ENCODE measurements around the gene BCL3. TPM values are rescaled to one million over a fixed set of nuclear protein-coding genes. Genes with fewer than 3 reads are reported as not detected.

The BCL3 gene
- total and polyA plus RNA-seq, 10 of the 15 experiments (the other 5 are each of a cell fraction or from before 2014, with no cell fraction given): 0.55 to 22.7 (median 3.6) TPM

DNA sequence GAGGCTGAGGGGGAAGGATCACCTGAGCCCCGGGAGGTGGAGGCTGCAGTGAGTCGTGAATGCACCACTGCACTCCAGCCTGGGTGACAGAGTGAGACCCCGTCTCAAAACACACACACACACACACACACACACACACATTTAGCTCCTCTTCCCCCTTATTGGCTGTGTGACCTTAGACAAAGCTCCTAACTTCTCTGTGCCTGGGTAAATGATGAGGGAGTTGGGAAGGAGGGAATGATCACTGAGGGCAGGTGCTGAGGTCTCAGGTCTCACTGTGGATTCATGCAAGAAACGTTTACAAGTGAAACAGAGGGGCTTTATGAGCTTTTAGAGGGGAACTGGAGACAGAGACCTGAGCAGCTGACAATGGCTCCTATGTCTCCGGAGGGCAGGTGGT lies 16.9 kb upstream of the BCL3 start:
- Histone ChIP-seq H3K9ac (ENCODE audit: control insufficient read depth, insufficient read depth, low read length) (no peak overlapping the region), H2AFZ (ENCODE audit: control insufficient read depth, low read depth, low read length) (no peak overlapping the region), H3K4me2 (ENCODE audit: control insufficient read depth, insufficient read depth) (no peak overlapping the region), H3K4me1 (ENCODE audit: control insufficient read depth, insufficient read depth, low read length) (peaks cover 9% of the 10 kb centered on the region), H3K9me3 (replicated peaks; ENCODE audit: control insufficient read depth, insufficient read depth, low read length) (no peaks in the 10 kb centered on the region), H3K79me2 (ENCODE audit: control insufficient read depth, insufficient read depth, low read length) (no peaks in the 10 kb centered on the region), H3K36me3 (ENCODE audit: control insufficient read depth in 2 of 2, insufficient read depth in 2 of 2, low read length in 1 of 2) (no peaks in the 10 kb centered on the region), H4K20me1 (ENCODE audit: control insufficient read depth, insufficient read depth) (no peaks in the 10 kb centered on the region), H3K27ac (ENCODE audit: control insufficient read depth, insufficient read depth) (no peak overlapping the region), H3K4me3 (no peak overlapping the region), H3K27me3 (replicated peaks in 1 of 2; ENCODE audit: control insufficient read depth in 2 of 2, insufficient read depth in 2 of 2, low read length in 1 of 2) (no peaks in the 10 kb centered on the region)
- FAIRE-seq (no peak), DNase-seq (ENCODE audit: low read depth, low spot score) (no peak), ATAC-seq (no peak)
- CTCF ChIA-PET: interaction anchor here (3.1 to 16.8 kb wide), 2 partner anchors 9 to 37 kb away, joined by 9 to 513 read pairs; no protein-coding TSS in a partner anchor
- 29% methylated on average over 5 of the region's 5 CpGs for WGBS (ENCODE audit: insufficient coverage, insufficient replicate concordance, low lambda C conversion rate, missing lambda C conversion rate)
- BruUV-seq (replicated peaks): no TSS peak
- RAD21 ChIA-PET (ENCODE audit: unreplicated experiment): interaction anchor here (0.7 kb wide), 1 partner anchor 39 kb away, joined by 3 read pairs; no protein-coding TSS in a partner anchor
- SMC1A ChIA-PET (ENCODE audit: uncharacterized antibody, unreplicated experiment): interaction anchor here (0.6 to 1.3 kb wide), 3 partner anchors 10 to 39 kb away, joined by 3 to 5 read pairs (median 4); no protein-coding TSS in a partner anchor
- POLR2A ChIA-PET: interaction anchor here (0.9 kb wide), 1 partner anchor 21 kb away, joined by 6 read pairs; no protein-coding TSS in a partner anchor
- in situ Hi-C loops (cut with MboI): no loop called here
- intact Hi-C loops (cut with micrococcal nuclease; ENCODE audit: unreplicated experiment): no loop called here
- TF ChIP-seq, protein P1, sequence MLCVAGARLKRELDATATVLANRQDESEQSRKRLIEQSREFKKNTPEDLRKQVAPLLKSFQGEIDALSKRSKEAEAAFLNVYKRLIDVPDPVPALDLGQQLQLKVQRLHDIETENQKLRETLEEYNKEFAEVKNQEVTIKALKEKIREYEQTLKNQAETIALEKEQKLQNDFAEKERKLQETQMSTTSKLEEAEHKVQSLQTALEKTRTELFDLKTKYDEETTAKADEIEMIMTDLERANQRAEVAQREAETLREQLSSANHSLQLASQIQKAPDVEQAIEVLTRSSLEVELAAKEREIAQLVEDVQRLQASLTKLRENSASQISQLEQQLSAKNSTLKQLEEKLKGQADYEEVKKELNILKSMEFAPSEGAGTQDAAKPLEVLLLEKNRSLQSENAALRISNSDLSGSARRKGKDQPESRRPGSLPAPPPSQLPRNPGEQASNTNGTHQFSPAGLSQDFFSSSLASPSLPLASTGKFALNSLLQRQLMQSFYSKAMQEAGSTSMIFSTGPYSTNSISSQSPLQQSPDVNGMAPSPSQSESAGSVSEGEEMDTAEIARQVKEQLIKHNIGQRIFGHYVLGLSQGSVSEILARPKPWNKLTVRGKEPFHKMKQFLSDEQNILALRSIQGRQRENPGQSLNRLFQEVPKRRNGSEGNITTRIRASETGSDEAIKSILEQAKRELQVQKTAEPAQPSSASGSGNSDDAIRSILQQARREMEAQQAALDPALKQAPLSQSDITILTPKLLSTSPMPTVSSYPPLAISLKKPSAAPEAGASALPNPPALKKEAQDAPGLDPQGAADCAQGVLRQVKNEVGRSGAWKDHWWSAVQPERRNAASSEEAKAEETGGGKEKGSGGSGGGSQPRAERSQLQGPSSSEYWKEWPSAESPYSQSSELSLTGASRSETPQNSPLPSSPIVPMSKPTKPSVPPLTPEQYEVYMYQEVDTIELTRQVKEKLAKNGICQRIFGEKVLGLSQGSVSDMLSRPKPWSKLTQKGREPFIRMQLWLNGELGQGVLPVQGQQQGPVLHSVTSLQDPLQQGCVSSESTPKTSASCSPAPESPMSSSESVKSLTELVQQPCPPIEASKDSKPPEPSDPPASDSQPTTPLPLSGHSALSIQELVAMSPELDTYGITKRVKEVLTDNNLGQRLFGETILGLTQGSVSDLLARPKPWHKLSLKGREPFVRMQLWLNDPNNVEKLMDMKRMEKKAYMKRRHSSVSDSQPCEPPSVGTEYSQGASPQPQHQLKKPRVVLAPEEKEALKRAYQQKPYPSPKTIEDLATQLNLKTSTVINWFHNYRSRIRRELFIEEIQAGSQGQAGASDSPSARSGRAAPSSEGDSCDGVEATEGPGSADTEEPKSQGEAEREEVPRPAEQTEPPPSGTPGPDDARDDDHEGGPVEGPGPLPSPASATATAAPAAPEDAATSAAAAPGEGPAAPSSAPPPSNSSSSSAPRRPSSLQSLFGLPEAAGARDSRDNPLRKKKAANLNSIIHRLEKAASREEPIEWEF (IDR thresholded peaks at IDR 0.05; ENCODE audit: insufficient replicate concordance, low read depth, low read length): no peak
- TF ChIP-seq SMAD1 (IDR thresholded peaks at IDR 0.05; ENCODE audit: low read depth, partially characterized antibody) (no peak), NR2C1 (IDR thresholded peaks at IDR 0.05) (no peak), MYC (IDR thresholded peaks at IDR 0.05; ENCODE audit: insufficient read depth, insufficient read length, insufficient replicate concordance, low read length, severe bottlenecking) (no peak), SRF (IDR thresholded peaks at IDR 0.05; ENCODE audit: low read depth in 2 of 2, low read length in 2 of 2) (no peak), ZSCAN29 (IDR thresholded peaks at IDR 0.05) (no peak), ZNF384 (IDR thresholded peaks at IDR 0.05; ENCODE audit: borderline replicate concordance, low read depth, low read length) (no peak)
- TF ChIP-seq, protein P2, sequence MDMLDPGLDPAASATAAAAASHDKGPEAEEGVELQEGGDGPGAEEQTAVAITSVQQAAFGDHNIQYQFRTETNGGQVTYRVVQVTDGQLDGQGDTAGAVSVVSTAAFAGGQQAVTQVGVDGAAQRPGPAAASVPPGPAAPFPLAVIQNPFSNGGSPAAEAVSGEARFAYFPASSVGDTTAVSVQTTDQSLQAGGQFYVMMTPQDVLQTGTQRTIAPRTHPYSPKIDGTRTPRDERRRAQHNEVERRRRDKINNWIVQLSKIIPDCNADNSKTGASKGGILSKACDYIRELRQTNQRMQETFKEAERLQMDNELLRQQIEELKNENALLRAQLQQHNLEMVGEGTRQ (IDR thresholded peaks at IDR 0.05; ENCODE audit: borderline replicate concordance, low read depth, low read length): no peak
- TF ChIP-seq, protein P3, sequence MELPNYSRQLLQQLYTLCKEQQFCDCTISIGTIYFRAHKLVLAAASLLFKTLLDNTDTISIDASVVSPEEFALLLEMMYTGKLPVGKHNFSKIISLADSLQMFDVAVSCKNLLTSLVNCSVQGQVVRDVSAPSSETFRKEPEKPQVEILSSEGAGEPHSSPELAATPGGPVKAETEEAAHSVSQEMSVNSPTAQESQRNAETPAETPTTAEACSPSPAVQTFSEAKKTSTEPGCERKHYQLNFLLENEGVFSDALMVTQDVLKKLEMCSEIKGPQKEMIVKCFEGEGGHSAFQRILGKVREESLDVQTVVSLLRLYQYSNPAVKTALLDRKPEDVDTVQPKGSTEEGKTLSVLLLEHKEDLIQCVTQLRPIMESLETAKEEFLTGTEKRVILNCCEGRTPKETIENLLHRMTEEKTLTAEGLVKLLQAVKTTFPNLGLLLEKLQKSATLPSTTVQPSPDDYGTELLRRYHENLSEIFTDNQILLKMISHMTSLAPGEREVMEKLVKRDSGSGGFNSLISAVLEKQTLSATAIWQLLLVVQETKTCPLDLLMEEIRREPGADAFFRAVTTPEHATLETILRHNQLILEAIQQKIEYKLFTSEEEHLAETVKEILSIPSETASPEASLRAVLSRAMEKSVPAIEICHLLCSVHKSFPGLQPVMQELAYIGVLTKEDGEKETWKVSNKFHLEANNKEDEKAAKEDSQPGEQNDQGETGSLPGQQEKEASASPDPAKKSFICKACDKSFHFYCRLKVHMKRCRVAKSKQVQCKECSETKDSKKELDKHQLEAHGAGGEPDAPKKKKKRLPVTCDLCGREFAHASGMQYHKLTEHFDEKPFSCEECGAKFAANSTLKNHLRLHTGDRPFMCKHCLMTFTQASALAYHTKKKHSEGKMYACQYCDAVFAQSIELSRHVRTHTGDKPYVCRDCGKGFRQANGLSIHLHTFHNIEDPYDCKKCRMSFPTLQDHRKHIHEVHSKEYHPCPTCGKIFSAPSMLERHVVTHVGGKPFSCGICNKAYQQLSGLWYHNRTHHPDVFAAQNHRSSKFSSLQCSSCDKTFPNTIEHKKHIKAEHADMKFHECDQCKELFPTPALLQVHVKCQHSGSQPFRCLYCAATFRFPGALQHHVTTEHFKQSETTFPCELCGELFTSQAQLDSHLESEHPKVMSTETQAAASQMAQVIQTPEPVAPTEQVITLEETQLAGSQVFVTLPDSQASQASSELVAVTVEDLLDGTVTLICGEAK (IDR thresholded peaks at IDR 0.05; ENCODE audit: borderline replicate concordance): no peak
- TF ChIP-seq, protein P4, sequence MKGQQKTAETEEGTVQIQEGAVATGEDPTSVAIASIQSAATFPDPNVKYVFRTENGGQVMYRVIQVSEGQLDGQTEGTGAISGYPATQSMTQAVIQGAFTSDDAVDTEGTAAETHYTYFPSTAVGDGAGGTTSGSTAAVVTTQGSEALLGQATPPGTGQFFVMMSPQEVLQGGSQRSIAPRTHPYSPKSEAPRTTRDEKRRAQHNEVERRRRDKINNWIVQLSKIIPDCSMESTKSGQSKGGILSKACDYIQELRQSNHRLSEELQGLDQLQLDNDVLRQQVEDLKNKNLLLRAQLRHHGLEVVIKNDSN (IDR thresholded peaks at IDR 0.05; ENCODE audit: borderline replicate concordance, extremely low read length, insufficient read depth, low read depth, low read length): no peak
